Measurements from ENCODE around the gene SSRP1.

- TF ChIP-seq CTCF (IDR thresholded peaks at IDR 0.05), result no peak
- TF ChIP-seq ZFX (IDR thresholded peaks at IDR 0.05; ENCODE audit: borderline replicate concordance), result no peak
Measured at GRCh38 chr11:57305523-57305922, 30.2 kb downstream of the SSRP1 start.

Measured in 22Rv1 (cell line).